LNCaP clone FGC (cell line): ENCODE data around the gene SFR1.

Source experiments
- DNase-seq: peaks from one replicate; pipeline ENCODE4 v3.0.0-alpha.2; 2011; ENCODE audit warnings: low read depth
- H3K4me3 ChIP-seq: 2 replicates; pipeline ENCODE4 v1.5.1; 2011; ENCODE audit warnings: mild to moderate bottlenecking, low read depth, low read length, control low read depth
- CTCF ChIP-seq: IDR thresholded peaks from 2 replicates; pipeline ENCODE4 v1.5.1; 2012; ENCODE audit warnings: mild to moderate bottlenecking; ENCODE audit not compliant: control insufficient read depth, insufficient read depth; ENCODE audit errors: extremely low read depth

SFR1 gene

GRCh38 chr10:104090611-104091010, 31.4 kb upstream of the SFR1 start:
- DNase-seq: no peak
- no peak for TF ChIP-seq CTCF
- no peak overlapping the region for H3K4me3 ChIP-seq

DNA sequence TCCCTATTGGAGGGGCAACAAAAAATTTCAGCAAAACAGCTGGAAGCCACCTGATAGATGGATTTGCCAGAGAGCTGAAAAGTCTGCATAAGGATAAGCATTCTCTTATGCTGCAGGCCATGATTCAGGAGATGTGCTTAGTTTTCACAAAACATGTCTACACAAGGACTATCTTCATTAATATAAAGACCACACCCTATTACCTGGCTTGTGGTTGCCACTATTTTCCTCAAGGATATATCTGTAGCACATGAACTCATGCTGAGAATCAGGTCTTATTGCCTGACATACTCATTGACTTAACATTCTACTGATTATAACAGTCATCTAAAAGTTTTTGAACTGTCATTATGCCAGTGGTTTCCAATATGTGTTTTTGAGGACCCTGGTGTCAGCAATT, 29.2 kb upstream of the SFR1 start:
- H3K4me3 ChIP-seq: no peak overlapping the region
- no peak for DNase-seq
- TF ChIP-seq CTCF: no peak

DNA sequence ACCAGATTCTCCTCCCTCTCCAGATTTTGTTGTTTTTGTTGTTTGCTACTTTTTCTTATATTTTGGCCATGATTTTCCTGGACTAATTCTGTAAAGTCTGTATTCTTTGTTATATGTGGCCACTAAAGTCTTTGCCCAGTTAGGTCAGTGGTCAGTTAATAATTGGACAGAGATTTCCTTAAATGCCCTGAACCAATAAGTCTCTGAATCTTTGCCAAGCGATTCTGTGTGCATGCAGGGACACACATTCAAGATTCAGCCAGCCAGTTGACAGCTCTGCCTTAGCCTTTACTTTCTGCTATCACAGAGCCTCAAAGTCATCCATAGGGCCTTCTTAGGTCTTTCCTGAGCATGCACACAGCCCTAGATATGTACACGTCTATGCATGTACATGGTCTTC, 25.3 kb upstream of the SFR1 start:
- H3K4me3 ChIP-seq: no peak overlapping the region
- DNase-seq: no peak
- no peak for TF ChIP-seq CTCF

DNA sequence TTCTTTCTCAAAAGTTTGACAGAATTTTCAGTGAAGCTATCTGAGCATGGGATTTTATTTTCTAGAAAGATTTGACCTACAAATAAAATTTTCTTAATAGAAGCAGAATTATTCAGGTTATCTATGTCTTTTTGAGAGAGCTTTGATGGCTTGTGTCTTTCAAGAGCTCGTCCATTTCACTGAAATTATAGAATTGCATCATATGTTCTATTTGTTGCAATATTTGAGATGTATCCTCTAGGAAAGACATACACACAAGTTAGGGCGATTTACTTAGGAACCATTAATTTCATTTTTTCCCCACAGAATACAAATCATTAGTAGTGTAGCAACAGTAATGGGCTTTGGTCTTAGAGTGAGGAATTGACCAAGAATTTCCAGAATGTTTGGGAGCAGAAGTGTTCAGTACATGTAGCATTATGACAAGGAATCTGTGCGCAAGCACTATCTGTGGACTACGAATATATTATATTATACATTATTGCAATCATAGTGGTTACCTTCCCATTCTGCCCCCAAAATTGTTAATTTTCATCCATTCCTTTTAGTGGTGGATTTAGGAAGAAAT, 23.5 kb upstream of the SFR1 start:
- DNase-seq: no peak
- TF ChIP-seq CTCF: no peak
- no peak overlapping the region for H3K4me3 ChIP-seq

DNA sequence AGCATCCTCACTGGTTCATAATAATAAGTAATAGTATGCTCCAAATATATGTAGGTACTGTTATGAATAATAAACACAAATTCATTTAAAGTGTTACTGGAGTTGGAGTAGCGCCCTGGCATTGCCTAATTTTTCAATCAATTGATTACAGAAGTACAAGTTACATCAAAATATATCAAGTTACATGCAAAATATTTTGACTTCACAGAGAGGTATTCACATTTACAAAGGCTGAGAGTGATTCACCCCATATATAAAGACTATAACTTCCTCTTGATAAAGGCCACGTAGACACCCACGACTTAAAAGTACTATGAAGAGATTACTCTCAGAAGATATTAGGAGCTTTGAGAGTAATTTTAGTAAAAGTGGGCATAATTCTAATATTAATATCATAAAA, 22.7 kb upstream of the SFR1 start:
- DNase-seq: no peak
- no peak for TF ChIP-seq CTCF
- H3K4me3 ChIP-seq: no peak overlapping the region

- TF ChIP-seq CTCF: no peak
- H3K4me3 ChIP-seq: no peak overlapping the region
- no peak for DNase-seq
These were observed 22.0 kb upstream of the SFR1 start for GRCh38 chr10:104099941-104100340.

- no peak for DNase-seq
- H3K4me3 ChIP-seq: no peak overlapping the region
- no peak for TF ChIP-seq CTCF
These were observed 21.2 kb upstream of the SFR1 start for GRCh38 chr10:104100795-104101194.
